NAMALWA (cell line): ENCODE results near the gene IRAK4.

ENCODE experiments used
- DNase-seq: peaks from one replicate; pipeline ENCODE4 v3.0.0-alpha.2; 2015; ENCODE audit warnings: low spot score

Gene IRAK4

DNA sequence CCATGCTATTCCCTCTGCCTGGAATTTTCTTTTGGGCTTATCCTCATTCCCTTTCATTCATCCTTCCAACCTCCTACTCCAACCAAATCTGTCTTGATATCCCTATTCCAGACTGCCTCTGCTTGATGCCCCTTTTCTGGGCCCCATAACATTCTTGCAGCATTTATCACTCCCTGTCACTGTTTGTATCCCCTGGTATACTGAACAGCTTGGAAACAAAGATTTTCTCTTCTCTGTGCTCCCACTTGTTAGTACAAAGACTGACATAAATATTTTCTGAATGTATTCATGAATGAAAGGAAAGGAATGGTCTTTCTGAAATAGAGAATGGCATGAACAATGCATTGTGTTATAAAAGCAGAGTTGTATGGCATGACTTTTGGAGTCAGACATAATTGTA lies 7.5 kb downstream of the IRAK4 start:
- DNase-seq = no peak

DNA sequence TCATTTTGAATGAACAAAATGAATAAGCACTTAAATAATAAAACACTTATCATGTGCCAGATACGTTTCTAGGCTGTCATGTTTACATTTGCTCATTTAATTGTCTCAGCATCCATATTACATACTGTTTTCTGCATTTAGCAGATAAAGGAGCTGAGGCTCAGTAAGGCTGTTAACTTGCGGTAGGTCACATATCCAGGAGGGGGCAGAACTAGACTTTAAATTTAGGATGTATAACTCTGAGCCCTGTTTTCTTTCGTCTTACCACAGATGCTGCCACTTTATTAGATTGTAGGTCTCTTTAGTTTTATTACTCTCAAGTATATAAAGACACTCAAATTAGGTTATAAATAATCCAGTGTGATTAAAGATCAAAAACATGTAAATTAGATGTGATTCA lies 17.7 kb downstream of the IRAK4 start:
- DNase-seq = peak; percentile 58

DNA sequence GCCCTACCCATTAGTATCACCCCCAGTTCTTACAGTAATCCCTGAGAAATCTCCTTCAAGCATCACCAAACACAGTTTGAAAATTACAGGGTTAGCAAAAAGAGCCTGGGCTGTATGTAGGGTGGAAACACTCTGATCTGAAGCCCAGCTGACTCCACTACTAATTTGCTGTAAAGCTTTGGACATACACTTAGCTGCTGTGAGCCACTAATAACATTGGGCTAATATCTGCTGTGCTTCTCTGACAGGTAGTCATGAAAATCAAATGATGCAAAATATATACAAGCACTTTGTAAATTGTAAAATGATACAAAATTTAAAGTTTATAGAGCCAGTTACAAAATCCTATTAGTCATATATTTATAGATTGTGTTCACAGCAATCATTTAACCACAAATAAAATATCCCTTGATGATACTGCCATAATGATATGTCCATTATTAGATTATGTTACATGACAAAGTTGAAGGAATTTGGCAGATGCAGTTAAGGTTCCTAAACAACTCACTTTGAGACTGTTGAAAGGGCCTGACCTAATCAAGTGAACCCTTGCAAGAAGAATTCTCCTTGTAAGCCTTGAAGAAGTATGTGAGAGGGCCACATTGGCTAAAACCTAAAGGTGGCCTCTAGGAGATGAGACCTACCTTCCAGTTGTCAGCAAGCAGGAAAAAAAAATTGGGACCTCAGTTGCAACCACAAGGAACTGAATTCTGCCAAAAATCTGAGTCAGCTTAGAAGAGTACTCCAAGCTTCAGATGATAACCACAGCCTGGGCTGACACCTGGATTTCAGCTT lies 28.3 kb downstream of the IRAK4 start:
- DNase-seq = no peak

DNA sequence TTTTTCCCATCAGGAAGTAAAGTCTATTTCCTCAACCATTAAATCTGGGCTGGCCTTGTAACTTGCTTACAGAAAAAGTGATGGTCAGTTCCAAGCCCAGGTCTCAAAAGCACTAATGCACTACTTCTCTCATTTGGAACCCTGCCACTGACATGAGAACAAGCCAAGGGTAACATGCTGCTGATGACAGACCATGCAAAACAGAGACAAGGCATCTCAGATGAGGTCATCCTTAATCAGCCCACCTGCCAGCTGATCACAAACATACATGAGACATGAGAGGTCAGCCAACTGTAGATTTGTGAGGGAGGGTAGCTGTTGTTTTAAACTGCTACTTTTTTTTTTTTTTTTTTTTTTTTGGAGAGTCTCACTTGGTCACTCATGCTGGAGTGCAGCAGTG lies 31.2 kb downstream of the IRAK4 start:
- DNase-seq = peak; percentile 54

DNA sequence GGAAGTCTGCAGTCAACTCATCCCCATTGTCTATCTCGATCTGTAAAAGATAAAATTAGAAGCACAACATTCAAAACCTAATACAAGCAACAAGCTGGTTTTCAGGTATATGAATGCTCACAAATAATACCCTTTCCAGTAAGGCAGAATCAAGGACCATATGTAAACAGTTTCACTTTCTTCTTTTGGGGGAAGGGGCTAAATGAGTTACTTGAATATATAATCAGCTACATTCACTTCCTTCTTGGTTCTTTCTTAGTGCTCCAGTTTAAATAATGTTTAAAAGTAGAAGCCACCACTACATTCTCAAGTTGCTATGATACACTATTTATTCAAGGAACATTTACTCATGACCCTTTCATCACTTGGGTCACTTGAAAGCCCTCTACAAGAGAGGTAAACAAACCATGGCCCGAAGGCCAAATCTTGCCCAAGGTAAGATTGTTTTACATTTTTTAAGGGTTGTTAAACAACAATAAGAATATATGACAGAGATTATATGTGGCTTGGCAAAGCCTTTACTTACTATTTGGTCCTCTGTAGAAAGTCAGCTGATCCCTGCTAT lies 37.0 kb downstream of the IRAK4 start:
- no peak for DNase-seq

DNA sequence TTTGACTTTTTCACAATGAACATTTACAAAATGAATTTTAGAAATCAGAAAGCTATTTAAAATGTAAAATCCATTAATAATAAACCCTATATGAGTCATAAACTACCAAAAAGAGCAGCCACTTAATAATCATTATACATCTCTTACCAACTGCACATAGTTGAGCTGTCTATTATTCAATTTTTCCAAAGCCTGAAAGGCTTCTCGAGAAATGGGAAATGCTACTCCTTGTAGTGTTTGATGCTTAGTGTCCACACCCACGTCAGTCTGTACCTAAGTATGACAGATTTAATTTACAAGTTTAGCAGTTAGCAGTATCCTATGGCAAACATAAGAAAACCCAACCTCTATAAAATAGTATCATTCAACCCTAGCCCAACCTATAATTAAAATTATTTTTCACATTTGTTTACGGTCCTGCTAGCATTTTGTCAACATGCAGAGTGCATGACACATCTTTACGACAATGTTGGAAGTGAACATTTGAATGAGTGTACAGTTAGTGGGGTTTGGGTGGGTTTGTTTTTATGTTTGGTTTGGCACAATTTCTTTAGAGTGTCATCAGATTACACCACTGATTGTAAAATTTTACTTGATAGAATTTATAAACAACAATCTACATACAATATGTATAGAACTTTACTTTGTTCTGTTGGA lies 38.9 kb downstream of the IRAK4 start:
- DNase-seq = no peak

DNA sequence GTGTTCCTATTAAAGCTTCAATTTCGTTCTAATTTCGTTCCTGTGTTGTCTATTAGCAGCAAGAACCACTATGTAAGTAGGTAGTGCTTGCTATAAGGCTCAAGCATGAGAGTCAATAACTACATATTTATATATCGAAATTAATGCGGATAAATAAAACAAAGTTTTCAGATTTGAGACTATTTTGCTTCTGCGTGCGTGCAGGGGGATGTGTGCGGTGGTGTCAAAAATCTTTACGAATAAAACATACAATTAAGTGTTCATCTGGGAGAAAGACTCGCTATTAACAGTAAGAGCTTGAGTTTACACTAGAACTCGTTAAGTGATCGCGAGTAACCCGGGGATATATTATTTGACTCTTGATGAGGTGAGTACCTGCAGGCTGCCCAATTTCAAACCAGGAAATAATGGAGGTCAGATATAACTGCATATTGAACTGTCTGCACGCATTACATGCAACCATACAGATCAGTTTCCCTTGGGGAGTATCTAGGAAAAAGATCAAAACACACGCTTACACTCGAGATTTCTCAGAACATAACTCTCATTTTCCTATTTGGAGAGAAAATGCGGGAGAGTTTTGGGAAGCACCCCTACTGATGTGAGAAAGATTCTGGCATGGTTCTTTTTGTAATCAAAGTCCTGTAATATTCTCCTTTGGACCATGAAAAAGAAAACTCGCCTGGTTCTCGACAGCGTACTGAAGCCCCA lies 46.6 kb downstream of the IRAK4 start:
- DNase-seq = peak; percentile 57

DNA sequence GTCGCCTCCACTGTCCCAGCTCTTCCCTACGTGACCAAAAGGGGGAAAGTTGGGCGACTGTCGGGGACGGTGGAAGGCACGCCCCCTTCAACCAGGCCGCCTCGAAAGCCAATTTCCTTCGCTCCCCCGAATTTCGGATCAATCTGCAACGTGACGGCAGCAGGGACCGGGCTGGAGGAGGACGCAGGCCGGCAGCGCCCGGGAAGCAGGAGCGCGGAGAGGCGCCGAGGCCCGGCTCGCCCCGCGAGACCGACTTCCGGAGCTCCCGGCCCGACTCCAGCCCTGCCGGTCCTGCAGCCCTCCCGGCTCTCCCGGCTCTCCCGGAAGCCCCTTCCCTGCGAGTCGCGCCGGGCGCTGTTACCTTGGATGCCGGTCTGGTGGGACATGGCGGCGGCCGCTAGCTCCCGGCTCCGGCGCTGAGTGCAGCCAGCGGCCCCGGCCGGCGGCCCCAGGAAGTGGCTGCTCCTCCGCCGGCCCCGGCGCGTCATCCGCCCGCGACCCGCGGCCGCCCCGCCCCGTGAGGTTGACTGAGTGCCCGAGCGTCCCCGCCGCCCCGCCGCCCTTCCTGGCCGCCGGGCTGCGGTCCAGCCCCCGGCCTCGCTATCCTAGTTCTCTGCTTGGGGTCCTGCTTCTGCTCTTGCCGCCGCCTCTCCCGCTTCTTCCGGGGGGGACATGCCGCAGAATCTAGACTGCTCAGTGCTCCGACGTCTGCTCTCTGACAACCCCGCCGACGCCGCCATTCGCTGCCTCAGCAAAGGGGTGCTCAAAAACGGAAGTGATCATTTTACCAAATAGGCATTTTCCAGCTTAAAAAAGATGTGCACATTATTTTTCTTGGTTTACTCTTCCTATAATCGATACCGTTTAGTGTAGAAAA lies 47.3 kb downstream of the IRAK4 start, which contains the start of gene TWF1:
Gene TWF1, minus strand, starts transcription at position 458 of the 877 bp plus-strand sequence. Its CDS starts 72 bp downstream, at position 386.
- DNase-seq = peak; percentile 85

DNA sequence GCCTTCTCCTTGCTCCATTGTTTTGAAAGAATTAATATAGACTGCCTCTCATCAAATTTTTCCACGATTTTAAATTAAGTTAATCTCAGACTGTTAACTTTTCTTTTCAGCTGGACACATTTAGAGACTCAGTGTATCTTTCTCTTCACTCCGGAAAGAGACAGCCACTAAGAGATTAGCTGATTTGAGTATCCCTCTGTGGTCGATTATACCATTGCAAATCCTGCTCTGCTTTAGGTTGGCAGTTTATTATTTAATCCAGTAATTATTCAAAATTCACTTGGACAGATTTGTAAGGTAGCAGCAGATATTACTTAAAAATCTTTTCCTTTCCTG lies 48.0 kb downstream of the IRAK4 start:
- DNase-seq = no peak

DNA sequence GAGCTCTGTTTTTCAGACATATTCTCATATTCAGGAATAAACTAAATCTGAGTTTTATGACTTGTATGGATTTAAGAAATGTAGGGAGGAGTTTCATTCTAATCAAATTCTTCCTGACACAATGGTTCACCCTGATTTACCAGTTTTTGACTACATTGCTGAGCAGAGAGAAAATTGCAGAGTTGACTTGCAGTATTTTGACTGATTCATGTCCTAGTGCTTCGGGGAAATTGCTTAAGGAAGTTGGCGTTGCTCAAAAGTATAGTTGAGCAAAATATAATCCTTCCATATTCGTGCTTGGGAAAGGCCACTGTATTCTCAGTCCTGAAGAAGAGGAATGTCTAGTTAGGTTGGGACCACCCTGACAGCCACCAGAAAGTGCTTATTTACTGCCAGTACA lies 48.6 kb downstream of the IRAK4 start:
- DNase-seq = peak; percentile 6

DNA sequence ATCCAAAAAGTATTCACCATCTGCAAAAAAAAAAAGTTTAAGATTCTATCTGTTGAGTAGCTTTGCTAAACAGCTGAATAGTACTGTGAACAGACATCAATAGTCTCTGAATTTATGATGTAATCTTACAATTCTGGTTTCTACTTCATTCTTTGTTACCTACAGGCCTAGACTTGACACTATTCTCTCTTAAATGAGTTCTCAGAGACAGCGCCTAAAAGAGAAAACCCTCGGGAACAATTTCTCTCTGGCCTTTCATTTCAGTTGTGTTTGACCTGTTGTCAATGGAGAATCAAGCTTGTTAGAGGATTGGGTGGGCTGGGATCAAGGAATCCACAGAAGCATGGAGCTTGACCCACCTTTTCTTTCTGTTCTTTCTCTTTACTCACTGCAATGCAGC lies 53.3 kb downstream of the IRAK4 start:
- no peak for DNase-seq

DNA sequence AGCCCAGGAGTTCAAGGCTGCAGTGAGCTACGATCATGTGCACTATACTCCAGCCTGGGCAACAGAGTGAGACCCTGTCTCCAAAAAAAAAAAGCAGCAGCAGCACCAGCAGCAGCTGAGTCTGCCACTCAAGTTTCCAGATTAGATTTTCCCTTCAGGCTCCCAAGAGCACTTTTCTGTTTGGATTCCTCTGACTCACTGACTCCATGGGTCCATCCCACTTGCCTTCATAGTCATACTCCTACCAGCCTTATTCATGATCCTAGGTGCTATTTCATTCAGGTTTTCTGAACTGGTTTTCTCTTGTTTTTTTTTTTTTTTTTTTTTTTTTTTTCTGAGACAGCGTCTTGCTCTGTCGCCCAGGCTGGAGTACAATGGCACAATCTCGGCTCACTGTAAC lies 54.2 kb downstream of the IRAK4 start:
- DNase-seq = no peak

DNA sequence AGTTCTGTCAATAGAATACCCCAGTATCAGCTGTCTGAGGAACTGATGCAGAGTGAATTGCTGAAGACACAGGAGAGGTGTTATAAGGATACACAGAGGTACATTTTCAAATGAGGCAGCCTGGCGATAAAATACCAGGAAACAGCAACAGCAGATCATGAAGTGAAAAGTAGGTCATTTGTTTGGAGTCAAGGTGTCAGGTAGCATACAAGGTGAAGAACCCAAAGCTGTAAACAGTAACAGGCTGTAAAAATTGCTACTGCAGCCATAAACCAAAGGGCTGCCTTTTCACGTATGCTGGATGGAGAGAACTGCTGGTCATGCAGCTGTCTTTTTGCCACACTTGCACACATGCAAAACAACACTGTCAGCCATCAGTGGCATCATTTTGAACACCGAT lies 56.7 kb downstream of the IRAK4 start:
- DNase-seq = no peak

DNA sequence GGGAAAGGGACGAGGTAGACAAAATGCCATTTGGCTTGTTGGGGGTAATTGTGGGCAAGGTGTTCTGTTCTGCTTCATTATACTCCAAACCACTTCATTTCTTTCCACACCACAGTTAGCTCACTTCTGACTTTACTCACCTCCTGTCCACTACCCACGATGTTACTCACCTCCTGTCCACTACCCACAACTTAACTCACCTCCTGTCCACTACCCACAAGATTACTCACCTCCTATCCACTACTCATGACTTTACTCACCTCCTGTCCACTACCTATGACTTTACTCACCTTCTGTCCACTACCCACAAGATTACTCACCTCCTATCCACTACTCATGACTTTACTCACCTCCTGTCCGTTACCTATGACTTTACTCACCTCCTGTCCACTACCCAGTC lies 57.4 kb downstream of the IRAK4 start:
- no peak for DNase-seq

DNA sequence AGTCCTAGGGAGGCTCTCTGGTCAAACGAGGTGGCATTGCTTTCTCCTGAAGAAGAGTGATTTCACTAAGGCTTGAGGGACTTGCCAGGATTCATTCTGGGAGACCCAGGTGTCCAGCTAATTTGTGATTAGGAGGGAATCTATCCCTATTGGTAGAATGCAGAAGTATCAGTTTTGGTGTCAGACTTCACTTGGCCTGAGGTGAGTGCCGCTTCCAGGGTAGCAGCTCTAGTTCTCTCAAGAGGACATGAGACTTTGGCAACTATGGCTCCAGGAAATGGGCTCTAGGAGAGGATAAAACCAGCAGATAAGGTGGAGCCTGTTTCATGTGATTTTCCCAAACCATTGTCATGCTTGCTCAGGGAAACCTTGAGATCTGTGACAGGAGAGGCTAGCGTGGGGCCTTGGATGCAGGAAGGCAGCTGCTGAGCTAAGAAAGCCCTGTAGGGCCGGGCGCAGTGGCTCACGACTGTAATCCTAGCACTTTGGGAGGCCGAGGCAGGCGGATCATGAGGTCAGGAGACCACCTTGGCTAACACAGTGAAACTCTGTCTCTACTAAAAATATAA lies 65.5 kb downstream of the IRAK4 start:
- DNase-seq = no peak

DNA sequence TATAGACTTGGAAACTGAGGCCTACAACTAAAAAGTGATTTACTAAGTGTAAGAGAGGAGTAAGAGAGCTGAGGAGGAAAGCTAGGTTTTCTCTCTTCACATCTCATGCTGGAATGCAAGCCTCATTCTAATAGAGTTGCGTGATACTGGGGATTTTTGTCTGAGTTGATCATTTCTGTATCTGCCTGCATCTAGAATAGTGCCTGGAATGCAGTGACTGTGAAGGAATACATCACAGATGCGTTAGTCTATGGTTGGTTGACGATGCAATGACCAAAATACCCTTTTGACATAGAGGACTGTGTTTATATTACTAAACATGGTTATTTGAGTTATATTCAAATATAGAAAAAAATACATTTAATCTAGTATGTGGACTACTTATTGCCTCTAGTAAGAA lies 67.9 kb downstream of the IRAK4 start:
- DNase-seq = no peak

DNA sequence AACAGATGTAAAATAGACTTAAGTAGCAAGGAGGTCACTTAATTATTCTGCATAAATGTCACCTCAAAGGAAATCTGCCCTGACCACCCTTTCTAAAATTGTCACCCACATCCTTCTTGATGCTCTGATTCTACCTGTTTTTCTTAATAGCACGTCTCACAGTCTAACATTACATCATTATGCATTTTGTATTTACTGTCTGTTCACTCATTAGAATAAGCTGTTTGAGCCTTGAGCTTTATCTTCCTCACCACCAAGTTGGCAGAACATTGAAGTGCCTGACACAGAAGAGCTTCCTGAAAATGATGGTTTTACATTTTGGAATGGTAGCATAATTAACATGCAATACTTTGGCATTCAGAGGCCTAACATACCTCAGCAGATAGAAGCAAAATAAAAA lies 68.3 kb downstream of the IRAK4 start:
- no peak for DNase-seq

DNA sequence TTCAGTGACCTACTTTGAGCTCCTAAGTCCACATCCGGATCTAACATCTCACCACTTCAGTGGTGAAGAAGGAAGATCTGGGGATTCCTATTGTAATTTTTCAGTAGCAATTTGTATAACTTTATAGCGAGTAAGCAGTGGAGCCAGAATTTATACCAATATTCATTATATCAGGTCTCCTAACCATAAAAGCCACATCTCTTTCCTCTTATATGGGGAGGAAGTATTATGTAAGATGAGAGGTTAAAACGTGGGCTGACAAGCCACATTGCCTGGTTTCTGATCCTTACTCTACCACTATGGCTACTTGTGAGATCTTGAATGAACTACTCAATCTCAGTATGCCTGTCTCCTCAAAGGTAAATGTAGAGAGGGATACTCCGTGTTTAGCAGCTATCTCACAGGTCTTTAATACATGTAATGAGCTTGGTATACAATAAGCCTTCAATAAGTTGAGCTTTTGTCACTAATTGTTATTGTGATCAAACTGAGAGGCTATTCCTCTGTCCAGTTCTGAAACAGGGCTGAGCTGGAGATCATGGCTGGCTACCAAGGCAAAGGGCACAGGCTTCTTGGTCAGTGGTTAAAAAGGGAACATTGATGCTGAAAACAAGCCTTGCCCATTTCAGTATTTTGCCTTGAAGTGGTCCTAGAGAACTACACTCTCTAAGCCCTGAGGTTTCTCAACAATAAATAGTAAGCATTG lies 73.9 kb downstream of the IRAK4 start:
- DNase-seq = no peak

DNA sequence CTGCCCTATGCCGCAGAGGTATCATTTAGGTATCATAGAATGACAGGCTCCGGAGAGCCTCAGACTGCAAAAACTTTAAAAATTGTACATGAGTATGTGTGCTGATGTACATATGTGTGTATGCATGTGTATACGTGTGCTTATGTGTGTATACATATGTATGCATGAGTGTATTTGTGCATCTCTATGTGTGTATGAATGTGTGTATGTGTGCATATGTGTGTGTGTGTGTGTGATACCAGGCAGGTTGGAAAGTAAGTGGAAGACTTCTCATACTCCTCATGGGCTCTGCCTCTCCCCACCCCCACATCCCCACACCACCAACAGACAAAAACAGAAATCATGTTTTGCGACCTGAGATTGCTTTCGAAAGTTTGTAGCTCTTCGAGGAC lies 76.5 kb downstream of the IRAK4 start:
- no peak for DNase-seq

DNA sequence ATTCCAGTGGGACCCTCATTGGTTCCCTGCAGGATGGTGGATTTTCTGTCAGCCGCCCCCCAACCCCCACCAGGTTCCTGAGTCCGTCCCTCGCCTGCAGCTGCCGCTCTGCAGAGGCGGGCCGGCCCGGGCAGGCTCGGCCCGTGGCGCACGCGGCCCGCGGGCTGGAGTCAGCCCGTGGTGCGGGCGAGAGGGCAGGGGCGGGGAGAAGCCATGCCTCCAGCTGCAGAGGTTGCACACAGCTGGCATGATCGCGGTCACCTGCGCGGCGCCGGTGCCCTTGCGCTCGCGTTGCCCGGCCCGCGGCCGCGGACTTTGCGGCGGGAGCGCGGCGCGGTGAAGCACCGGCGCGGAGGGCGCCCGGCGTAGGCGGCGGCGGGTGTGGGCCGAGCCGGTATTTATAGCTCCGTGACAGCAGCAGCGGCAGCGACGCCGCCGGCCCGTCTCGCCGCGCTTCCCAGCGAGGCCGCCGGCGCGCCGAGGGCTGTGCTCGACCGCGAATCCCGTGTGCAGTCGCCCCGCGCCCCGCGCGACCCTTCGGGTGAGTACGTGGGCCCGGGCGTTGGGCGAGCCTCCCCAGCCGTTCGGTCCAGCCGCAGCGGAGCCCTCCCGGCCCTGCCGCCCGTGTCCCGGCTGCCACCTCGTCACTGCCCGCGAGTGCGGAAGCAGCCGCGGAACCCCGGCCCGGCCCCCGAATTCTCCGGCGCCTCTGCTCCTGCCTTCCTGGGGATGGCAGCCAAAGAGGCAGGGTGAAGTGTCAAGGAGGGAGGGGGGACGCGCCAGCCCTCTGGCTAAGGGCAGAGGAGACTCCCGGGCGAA lies 77.1 kb downstream of the IRAK4 start, which contains the start of gene TMEM117:
Gene TMEM117, plus strand, starts transcription at position 426 of the 819 bp plus-strand sequence.
- DNase-seq = peak; percentile 63
